ENCODE measurements around the gene OR5H6.

DNA sequence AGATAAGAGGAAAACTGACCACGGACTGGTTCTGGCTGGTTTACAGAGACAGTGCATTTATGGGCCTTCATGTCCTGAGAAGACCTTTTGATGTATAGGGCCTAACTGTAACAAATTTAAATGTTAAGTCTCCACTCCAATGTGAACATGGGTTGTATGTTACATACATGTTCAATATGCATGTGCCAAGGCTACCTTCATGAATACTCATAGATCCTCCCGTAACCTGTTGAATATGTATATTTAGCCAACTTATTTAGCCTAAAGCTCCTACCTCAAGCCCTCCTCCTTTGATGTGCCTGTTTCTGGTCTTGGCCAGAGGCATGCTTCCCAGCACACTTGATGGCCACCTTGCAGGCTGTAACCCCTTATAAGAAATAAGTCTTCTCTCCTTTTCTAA is 18.2 kb downstream of the OR5H6 start, which contains the start of gene OR5H2:
- TF ChIP-seq, protein P1, sequence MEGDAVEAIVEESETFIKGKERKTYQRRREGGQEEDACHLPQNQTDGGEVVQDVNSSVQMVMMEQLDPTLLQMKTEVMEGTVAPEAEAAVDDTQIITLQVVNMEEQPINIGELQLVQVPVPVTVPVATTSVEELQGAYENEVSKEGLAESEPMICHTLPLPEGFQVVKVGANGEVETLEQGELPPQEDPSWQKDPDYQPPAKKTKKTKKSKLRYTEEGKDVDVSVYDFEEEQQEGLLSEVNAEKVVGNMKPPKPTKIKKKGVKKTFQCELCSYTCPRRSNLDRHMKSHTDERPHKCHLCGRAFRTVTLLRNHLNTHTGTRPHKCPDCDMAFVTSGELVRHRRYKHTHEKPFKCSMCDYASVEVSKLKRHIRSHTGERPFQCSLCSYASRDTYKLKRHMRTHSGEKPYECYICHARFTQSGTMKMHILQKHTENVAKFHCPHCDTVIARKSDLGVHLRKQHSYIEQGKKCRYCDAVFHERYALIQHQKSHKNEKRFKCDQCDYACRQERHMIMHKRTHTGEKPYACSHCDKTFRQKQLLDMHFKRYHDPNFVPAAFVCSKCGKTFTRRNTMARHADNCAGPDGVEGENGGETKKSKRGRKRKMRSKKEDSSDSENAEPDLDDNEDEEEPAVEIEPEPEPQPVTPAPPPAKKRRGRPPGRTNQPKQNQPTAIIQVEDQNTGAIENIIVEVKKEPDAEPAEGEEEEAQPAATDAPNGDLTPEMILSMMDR (IDR thresholded peaks at IDR 0.05) = no peak
- no peak for TF ChIP-seq ELF4 (CRISPR knock-in tag; IDR thresholded peaks at IDR 0.05; ENCODE audit: low read depth)
- TF ChIP-seq, protein P2, sequence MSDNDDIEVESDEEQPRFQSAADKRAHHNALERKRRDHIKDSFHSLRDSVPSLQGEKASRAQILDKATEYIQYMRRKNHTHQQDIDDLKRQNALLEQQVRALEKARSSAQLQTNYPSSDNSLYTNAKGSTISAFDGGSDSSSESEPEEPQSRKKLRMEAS (CRISPR knock-in tag; IDR thresholded peaks at IDR 0.05) = no peak
- TF ChIP-seq ETV6 (CRISPR knock-in tag; IDR thresholded peaks at IDR 0.05) = no peak
- TF ChIP-seq SMAD4 (CRISPR knock-in tag; IDR thresholded peaks at IDR 0.05) = no peak
- TF ChIP-seq, protein P3, sequence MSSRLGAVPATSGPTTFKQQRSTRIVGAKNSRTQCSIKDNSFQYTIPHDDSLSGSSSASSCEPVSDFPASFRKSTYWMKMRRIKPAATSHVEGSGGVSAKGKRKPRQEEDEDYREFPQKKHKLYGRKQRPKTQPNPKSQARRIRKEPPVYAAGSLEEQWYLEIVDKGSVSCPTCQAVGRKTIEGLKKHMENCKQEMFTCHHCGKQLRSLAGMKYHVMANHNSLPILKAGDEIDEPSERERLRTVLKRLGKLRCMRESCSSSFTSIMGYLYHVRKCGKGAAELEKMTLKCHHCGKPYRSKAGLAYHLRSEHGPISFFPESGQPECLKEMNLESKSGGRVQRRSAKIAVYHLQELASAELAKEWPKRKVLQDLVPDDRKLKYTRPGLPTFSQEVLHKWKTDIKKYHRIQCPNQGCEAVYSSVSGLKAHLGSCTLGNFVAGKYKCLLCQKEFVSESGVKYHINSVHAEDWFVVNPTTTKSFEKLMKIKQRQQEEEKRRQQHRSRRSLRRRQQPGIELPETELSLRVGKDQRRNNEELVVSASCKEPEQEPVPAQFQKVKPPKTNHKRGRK (CRISPR knock-in tag; IDR thresholded peaks at IDR 0.05; ENCODE audit: borderline replicate concordance) = no peak
